ENCODE data around the gene UTS2B.
A peak's percentile ranks its signal among the peaks of the same experiment; 100 is the strongest.

Gene UTS2B

DNA sequence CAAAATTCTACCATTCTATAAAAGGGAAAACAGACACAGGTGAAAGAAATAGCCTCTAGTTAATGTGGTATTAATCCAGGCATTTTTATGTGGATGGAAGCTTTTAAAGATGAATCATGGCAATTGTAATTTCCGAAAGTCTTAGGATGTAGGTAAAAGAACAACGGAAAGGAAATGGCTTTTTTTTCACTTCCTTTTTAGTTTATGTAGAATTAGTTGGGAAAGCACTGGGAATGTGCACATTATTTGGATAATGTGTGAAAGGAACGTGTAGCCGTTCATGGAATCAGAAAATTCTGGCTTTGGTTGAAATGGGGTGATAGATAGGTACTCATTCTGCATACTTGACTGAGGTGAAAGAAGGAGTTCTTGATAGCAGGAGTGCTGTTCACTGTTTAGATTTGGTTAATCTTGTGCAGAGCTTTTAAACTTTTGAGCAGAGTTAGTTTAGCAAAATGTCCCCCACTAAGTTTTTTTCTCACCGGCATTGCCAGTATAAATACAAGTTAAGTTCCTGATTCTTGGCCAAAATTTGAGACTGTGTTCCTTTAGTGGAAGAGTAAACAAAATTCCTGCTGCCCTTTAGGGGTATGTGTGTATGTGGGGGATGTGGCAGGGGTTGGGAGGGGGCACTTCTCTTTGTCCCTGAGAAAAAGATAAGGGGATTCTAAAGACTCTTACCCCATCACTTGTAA, 20.2 kb upstream of the UTS2B start:
- DNase-seq, result no peak

DNA sequence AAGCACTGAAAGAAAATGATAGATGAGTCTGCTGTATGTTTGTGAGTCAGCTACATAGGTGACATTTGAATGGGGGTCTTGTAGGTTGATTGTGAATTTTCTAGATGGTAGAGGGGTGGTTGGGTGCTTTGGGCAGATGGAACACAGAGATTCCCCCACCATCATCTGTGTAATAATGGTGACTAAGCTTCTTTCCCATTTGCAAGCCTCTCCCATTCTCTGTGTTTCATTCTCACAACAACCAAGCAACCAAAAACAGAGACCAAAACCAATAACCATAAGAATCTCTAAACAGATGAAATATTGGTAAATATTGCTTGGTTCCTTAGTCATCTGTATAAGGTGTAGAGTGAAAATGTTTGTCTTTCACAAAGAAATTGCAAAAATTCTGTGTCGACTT, 17.8 kb upstream of the UTS2B start:
- no peak for DNase-seq

DNA sequence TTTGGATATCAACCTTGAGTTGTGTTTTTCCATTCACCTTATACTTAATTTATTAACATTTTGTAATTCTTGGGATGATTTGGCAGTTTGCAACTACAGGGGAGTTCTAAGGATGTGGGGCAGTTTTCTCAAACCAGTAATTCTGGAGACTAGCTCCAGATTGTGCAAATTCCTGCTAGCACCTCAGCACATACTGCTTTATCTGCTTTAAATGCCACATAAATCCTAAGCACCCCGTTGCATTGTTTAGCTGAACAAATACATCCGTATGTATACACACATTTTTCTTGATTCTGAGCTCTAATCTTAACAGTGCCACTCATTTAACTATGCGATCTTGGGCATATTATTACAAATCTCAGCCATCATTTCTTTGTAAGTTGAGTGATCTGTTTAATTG, 16.9 kb upstream of the UTS2B start:
- DNase-seq, result no peak

DNA sequence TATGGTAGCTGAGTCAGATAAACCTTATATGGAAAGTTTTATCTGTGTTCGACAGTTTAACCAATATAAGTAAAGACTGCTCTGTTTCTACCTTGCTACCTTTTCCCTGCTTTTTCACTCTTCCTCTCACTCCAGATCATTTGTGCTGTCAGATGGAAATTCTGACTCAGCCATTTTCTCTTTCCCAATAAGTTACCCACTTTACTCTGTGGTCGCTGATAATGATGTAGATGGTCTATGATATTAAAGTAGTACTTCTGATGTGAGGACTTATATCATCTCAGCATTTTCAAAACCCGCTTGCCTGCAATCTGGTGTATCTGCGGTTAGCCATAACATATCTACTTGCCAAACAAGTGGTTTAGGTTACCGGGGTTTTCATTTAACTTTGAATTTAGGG, 15.0 kb upstream of the UTS2B start:
- DNase-seq, result no peak

DNA sequence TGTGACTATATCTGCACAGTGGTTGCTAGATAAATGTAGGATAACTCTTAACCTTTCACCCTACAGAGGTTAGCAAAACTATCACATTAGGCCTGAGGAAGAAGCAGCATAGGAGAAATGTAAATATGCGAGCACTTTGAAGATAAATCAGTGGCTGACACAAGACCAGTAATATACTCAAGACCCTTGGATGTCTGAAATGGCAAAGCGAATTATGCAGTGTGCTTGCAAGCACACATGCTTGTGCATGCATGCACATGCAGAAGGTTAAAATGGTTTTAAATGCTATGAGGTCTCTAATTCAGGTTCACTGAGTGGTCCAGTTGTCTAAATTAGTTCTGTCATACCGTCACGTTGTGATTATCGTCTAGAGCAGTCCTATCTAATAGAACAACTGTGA, 13.6 kb upstream of the UTS2B start:
- no peak for DNase-seq

DNA sequence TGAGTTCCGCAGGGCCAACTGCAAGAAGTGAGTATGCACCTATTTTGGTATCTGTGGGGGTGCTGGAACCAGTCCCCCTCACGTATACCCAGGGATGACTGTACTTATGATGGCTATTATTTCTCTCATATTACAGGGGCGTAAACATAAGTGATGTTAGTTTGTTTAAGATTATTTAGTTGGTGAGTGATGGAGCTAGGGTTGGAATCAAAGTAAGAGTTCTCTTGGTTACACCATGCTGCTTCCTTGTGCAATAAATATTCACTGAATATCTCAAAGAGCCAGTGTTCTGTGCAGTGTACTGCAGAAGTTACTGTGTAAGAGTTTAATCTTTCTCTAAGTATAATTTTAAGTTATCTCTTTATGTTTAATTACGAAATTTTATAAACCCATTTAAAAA, 12.8 kb upstream of the UTS2B start:
- DNase-seq, result no peak

DNA sequence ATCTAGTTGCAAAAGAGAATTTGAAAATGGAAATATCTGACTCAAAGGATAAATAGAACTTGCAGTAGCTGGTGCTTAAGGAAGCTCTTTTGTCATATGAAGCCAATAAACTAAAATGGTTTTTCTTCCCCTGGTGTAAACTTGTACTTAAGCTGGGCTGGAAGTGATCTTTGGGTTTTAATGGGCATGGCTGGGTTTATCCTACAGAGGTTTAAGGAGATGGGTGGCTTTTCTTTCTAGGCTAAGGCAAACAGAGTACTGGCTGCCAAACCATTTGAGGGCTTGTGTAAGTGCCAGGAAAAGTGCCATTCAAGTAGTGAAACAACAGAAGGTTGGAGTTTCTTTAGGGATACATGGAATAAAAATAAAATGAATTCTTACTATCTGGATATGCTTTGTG, 12.1 kb upstream of the UTS2B start:
- DNase-seq, result no peak

DNA sequence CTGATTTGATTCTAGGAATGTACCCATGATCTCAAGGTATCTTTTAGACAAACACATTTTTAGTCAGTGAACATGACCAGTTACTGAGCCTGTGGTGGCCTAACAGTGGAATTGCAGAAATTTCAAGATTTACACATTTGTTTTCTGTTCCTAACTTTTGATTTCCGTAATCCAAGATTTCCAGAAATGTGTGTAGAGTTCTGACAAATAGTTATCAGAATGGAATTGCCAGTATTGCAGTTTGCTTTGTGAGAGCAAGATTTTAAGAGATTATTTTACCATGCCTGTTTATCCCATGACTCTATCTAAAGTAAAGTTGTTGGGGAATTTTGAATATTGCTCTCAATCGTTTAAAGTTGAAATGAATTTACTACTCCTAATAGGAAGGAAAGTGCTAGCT, 11.7 kb upstream of the UTS2B start:
- DNase-seq, result no peak

DNA sequence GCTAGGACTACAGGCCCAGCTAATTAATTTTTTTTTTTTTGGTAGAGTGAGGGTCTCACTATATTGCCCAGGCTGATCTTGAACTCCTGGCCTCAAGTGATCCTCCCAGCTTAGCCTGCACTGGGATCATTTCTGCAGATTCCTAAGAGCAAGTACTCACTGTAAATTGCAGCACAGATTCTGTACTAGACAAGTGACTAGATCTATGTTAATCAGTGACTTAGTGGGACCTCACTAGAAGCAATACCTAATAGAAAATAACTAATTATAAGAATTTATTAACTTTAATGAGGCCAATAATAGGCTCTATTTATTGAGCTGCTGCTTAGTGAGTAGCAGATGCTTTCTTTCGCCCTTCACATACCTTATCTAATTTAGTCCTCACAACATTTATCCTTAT, 10.6 kb upstream of the UTS2B start:
- no peak for DNase-seq

DNA sequence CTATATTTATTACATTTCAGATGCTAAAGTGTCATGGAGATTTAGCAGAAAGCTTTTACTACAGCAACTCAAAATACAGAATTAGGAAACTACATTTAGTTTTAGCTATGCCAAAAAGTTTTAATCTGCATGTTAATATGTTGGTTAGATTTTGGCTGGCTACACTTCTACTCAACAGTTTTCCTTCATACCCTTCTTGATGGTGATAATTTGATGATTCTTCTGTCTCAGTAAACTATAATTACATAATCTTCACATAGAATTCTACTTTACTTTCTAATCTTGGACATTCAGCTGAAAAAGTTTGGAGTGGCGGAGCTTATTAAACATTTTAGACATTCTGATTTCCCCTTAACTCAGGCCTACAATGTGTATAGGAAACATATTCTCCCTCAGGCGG, 10.0 kb upstream of the UTS2B start:
- DNase-seq, result no peak

DNA sequence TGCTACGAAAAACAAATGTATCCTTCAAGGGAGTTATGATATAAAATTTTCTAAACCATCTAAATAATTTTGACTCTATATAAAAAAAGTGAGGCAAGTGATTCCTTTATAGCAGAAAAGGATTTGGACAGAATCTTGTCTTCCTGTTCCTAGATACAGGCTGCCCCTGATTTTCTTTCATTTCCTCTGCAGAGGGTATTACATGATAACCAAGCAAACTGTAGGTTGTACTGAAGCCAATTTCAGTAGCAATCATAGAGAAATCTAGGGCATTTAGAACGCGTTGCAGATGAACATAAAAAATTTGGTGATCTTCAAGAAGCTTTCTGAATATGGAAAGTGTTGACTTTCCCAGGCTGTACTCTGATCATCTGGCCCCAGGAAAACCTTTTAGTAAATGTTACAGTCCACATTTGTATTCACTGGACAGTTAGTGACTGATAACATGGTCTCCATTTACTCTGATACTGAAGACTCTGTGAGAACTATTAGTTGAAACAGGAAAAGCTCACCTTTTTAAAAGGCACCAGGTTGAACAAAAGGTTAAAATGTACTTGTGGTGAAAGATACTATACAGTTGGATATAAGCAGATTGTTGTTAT, 9.1 kb upstream of the UTS2B start:
- no peak for DNase-seq

DNA sequence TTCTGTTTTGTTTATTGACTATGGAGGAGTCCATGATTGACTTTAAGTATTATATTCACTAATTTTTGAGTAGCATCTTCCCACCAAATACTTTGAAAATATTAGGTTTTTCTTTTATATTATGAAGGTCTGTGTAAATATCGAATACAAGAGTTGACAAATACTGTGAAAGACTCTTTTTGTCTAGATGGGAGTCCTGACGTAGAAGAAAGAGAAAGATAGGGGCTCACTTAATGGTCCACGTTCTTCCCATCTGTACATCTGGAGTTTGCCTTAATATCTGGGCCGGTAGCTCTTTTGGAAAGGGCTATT, 7.8 kb upstream of the UTS2B start:
- no peak for DNase-seq

DNA sequence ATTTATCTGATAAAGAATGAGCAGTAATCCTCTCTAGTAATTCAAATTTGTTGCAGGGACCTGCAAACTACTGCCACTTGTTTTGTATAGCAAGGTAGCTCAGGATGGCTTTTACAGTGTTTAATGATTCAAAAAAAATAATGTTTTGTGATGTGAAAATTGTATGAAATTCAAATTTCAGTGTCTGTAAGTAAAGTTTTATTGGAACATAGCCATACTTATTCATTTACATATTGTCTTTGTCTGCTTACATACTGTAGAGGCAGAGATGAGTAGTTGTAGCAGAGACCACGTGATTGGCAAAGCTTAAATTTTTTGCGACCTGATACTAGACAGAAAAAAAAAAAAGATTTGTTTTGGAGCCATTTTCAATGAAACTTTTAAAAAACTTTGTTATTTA, 6.5 kb upstream of the UTS2B start:
- no peak for DNase-seq

DNA sequence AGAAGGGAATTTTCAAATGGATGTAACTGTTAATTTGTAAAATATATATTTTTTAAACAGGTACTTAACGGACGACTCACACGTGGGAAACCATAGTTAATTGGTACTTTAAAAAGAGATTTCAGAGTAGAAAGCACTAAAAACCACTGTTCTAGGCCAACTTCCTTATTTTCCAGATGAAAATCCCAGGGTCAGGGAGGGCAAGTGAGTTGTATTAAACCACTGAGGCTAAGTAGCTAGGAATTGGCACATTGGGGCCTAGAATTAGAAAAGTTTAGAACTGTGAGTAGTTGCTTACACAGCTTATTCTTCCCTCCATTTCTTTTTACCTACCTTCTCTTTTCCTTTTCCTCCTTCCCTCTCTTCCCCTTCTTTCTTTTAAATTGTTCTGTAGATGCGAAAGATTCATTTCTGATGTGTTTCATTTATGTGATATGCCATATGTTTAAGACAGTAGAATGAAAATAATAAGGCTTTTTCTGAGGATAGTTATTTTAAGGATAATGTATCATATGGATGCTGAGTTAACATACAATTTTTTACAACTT, 4.1 kb upstream of the UTS2B start:
- DNase-seq, result no peak

DNA sequence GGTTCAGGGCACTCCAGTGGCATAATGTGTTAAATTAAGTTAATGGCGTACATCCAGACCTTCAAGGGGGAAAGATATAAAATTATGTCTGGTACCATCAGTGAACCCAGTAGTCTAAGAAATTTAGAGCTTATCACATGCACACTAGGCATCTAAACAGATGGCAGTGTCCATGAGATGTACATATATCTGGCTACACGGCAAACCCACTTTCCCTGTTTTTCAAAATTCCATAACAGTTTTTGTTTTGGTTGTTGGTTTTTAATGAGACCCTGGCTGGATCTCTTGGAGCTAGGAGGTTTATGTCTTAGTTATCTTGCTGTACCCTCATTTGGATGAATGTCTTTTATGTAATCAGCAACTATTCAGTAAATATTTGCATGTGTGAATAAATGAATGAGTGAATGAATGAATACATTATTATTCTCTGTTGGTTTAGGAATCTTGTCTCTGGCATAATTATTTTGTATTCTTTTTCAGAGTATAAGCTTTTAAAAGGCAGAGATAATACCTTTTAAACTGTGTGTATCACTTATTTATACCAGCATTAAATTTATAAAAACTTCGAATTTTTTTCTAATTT, 3.1 kb upstream of the UTS2B start:
- no peak for DNase-seq

DNA sequence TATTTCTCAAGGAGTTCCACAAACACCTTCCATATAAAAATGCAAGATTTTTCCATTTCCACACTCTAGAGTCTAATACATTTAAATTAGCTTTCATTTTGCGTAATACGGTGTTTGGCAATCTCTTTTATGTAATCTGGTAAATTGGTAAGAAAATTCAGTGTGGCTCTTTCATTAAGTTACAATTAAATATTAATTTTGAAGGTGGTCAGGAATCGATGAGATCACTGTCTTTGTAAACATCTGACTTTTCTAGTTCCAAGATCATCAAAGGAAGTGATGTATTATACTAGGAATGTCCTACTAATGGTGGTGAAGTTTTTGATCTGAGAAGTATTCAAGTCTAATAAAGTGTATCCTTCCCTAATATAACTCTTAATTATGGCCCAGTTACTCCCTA, 1.1 kb upstream of the UTS2B start:
- DNase-seq, result no peak

DNA sequence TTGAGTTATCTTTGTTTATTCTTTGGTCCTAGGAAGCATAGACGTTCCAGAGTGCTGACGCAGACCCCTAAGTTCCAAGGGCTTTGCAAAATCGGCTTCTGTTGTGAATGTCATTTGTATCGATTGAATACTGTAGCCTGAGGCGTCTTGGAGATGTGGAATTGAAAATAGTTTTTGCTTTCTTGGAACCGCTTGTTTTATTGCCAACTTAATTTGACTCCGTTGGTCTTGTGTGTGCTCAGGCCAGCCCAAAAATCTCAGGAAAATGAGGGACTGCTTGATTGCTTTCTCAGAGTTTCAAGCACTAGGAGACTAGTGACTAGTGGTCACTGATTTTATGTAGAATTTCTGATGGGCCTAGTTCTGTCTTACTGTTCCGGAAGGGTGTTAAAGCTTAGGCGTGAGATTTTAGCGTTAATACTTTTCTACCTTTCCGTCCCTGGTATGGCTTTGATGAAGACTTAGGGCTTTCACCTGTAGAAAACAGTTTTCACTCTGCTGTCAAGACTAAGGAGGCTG, 263 bp upstream of the UTS2B start:
- no peak for DNase-seq

DNA sequence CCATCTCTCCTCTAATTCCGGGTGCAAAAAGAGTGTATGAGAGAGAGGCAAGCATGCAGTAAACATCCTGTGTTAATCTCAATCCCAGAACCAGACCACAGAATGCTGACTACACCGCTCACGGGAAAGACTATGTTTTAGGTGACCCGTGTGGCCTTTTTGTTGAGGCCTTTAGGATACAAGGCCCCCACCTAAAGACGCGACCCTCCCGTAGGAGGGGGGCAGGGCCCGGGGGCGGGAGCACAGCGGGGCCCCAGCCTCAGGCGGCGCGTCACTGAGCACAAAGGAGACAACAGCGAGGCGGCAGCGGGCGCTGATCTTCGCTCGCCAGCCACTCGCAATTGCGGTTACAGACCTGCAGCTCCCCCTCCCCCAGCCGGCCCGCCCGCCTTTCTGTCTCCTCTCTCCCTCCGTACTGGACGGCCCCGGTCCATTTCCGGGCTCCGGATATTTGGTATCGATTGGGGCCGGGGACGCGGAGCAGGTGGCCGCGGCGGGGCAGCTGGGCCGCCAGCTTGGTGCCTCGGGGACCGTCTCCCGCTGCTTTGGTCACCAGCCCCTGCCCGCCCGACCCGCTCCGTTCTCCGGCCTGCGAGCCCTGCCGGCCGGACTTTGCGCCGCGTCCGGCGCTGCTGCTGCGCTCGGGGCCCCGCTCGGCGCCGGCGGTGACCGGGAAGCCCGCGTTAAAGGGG, 1.2 kb downstream of the UTS2B start, which contains the start of gene CCDC50:
CCDC50 (plus strand) TSS at position 433 of the 692 bp plus-strand sequence. CDS start 281 bp downstream, outside the sequence.
- peak; percentile 47 for DNase-seq

DNA sequence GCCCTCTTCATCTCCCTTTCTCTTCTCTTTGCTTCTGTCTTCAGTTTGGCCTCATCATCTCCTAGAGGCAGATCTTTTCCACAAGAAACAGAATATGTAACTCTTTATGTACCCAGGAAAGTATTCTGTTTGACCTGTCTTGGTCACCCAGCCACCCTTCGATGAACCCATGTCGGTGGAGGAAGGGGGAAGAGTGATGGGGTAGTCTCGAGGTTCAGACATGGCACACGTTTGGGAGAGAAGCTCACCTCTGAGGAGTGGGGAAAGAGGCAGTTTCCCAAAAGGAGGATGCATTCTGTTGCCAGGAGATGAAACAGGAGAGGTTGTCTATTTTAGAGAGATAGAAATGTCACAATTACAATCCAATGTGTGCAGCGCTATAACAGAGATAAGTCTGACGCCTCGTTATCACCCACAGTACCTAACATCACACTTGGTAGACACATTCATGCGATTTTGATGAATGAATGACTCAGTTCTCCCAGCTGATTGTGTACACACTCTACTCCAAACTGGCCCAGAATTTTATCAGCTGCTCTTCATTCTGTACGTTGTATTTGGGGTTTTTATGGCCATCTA, 1.9 kb downstream of the UTS2B start:
- no peak for DNase-seq

DNA sequence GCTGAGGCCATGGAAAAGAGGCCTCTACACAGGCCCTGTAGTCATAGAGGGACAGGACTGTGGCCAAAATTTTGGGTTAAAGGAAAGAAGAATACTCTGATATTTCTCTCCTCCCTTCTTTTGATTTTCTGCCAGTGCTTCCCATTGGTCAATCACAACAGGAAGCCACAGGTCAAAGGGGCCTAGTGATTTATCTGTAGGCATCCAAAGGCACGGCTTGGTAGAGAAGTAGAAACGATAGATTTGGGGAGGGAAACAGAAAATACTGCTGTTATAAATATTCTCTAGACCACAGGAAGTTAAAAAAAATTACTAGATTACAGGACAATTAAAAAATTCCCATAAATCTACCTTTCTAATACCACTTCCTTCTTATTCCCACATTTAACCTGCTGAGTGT, 2.8 kb downstream of the UTS2B start:
- no peak for DNase-seq

DNA sequence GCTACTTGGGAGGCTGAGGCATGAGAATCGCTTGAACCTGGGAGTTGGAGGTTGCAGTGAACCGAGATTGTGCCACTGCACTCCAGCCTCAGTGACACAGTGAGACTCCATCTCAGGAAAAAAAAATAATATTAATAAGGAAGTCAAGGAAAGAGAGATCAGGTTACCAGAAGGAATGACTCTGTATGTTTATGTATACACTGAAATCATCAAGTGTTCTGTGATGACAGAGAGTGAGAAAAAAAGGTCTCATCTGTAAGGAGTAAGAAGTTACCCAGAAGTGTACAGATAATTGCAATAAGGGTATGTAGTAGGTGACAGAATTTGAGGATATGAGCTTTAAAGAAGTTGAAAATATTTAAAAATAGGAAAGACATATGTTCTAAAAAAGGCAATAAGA, 5.4 kb downstream of the UTS2B start:
- DNase-seq, result no peak

DNA sequence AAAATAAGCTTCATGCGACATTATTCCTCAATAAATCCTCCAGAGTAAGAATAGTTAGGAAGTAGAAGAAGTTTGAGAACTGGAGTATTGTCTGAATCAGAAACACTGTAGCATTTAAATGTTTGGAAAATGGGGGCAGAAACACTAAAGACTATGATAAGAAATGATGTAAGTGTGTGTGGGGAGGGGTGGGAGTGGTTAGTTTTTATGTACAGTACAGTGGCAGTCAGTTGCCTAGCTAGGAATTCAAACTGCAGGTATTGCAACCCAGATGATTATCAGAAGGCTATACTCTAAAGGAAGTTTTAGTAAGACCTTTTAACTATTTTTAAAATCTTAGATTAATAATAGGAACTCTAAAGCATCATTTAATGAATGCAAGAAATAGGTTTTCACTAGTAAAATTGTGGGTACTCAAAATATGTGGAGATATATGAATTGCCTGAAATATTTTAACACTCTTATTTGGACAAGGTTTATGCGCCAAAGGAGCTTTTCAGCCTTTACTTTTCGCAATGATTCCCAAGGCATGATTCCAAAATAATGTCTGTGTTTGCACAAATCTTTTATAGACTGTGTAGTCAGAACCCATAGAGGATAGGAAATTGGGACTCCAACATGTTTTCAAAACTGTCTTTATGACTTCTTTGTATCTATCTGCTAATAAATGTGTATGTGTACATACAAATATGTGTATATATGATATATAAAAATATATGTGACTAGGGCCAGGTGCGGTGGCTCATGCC, 9.1 kb downstream of the UTS2B start:
- no peak for DNase-seq

DNA sequence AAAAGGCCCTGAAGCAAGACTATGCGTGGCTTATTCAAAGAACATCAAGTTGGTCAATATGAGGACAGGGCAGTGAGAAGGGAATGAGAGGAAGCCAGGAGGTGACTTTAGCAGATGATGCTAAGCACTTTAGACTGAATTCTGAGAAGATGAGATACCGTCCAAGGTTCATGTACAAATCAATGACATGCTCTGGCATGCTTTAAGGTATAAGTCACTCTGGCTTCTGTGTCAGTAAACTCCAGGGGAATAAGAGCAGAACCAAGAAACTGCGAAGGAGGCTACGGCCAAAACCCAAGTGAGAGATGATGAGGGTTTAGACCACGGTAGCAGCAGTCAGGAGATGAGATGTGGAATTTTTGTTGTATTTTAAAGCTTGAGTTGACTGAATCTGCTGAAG, 10.0 kb downstream of the UTS2B start:
- no peak for DNase-seq
